RWPE2 (cell line): ENCODE measurements around the gene TSPEAR.

Source experiments
- ATAC-seq: fragments of 200-7000 bp; cut with Tn5 transposase; 3 replicates; pipeline ENCODE4 v1.9.1; 2021; ENCODE audit warnings: low read depth
- DNase-seq: peaks from one replicate; pipeline ENCODE4 v3.0.0-alpha.2; 2020; ENCODE audit warnings: low spot score
- H3K27ac ChIP-seq: fragments of 450-650 bp; 2 replicates; pipeline ENCODE4 v1.5.1; 2017; ENCODE audit warnings: mild to moderate bottlenecking; ENCODE audit not compliant: poor library complexity, severe bottlenecking
- H3K27me3 ChIP-seq: fragments of 250-450 bp; sonication (Bioruptor Pico); 2 replicates; pipeline ENCODE4 v1.5.1; 2021; ENCODE audit warnings: mild to moderate bottlenecking, moderate library complexity; ENCODE audit not compliant: insufficient read depth, poor library complexity, severe bottlenecking
- H3K36me3 ChIP-seq: fragments of 250-450 bp; sonication (Bioruptor Pico); 2 replicates; pipeline ENCODE4 v1.5.1; 2020; ENCODE audit warnings: low read depth, mild to moderate bottlenecking, moderate library complexity
- H3K4me1 ChIP-seq: fragments of 250-450 bp; sonication (Bioruptor Pico); 2 replicates; pipeline ENCODE4 v1.5.1; 2021; ENCODE audit warnings: mild to moderate bottlenecking, moderate library complexity; ENCODE audit not compliant: insufficient read depth, poor library complexity, severe bottlenecking
- H3K4me3 ChIP-seq: fragments of 250-450 bp; sonication (Bioruptor Pico); 2 replicates; pipeline ENCODE4 v1.5.1; 2021; ENCODE audit warnings: mild to moderate bottlenecking, moderate library complexity; ENCODE audit not compliant: severe bottlenecking
- H3K9me3 ChIP-seq: fragments of 250-450 bp; sonication (Bioruptor Pico); 2 replicates; pipeline ENCODE4 v1.5.1; 2021; ENCODE audit warnings: mild to moderate bottlenecking, moderate library complexity; ENCODE audit not compliant: severe bottlenecking
- TF ChIP-seq, protein P1 (sequence below): fragments of 450-650 bp; IDR thresholded peaks from one replicate; pipeline ENCODE4 v1.5.1; 2017; ENCODE audit warnings: mild to moderate bottlenecking, moderate library complexity; ENCODE audit not compliant: poor library complexity, severe bottlenecking

TSPEAR gene

DNA sequence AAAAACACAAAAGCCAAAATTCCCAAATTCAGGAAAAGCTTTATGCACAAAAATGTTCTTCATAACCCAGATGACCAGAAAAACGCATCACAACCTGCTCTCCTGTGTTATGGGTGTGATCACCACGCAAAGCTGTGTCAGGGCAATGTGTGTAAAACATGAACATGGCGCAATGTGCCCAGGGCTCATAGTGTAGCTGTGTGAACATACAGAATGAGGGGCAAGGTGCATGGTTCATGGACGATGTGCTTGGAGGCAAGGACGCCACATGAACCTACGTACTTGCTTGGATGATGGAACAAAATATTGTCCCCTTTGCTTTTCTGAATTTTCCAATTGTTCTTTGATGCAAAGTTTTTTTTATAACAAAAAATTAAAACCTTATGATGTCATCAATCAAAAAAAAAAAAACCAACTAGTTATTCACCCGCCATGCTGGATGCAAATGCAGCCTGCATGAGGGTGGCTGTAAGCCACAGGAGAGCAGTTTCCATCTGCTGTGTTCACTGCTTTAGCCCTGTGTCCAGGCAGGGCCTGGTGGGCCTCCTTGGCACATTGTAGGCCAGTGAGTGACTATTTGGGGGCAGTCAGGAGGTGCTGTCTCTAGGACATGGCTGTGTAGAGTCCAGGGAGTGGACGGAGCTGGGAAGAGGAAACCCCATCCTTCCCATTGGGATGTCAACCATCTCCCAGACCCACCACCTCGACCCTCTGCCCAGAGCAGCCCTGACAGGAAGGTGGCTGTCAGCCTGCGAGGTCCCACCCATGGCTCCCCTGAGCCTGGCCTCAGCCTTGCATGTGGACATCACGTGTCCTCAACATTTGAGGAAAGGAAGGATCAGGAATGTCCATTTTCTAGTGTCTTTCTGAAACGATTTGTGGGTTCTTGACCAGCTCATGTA lies 185.0 kb downstream of the TSPEAR start:
- TF ChIP-seq, protein P1, sequence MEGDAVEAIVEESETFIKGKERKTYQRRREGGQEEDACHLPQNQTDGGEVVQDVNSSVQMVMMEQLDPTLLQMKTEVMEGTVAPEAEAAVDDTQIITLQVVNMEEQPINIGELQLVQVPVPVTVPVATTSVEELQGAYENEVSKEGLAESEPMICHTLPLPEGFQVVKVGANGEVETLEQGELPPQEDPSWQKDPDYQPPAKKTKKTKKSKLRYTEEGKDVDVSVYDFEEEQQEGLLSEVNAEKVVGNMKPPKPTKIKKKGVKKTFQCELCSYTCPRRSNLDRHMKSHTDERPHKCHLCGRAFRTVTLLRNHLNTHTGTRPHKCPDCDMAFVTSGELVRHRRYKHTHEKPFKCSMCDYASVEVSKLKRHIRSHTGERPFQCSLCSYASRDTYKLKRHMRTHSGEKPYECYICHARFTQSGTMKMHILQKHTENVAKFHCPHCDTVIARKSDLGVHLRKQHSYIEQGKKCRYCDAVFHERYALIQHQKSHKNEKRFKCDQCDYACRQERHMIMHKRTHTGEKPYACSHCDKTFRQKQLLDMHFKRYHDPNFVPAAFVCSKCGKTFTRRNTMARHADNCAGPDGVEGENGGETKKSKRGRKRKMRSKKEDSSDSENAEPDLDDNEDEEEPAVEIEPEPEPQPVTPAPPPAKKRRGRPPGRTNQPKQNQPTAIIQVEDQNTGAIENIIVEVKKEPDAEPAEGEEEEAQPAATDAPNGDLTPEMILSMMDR: no peak
- Histone ChIP-seq H3K27ac (no peak overlapping the region), H3K9me3 (peaks cover 7% of the 10 kb centered on the region), H3K27me3 (no peaks in the 10 kb centered on the region), H3K4me1 (no peaks in the 10 kb centered on the region), H3K36me3 (no peaks in the 10 kb centered on the region), H3K4me3 (no peak overlapping the region)
- ATAC-seq: no peak
- DNase-seq: no peak

GRCh38 chr21:44525391-44526095 lies 185.8 kb downstream of the TSPEAR start:
- DNase-seq (peak; percentile 45), ATAC-seq (no peak)
- Histone ChIP-seq H3K4me3 (no peak overlapping the region), H3K27me3 (no peaks in the 10 kb centered on the region), H3K4me1 (no peaks in the 10 kb centered on the region), H3K9me3 (peaks cover 7% of the 10 kb centered on the region), H3K36me3 (no peaks in the 10 kb centered on the region), H3K27ac (no peak overlapping the region)
- TF ChIP-seq, protein P1: no peak

DNA sequence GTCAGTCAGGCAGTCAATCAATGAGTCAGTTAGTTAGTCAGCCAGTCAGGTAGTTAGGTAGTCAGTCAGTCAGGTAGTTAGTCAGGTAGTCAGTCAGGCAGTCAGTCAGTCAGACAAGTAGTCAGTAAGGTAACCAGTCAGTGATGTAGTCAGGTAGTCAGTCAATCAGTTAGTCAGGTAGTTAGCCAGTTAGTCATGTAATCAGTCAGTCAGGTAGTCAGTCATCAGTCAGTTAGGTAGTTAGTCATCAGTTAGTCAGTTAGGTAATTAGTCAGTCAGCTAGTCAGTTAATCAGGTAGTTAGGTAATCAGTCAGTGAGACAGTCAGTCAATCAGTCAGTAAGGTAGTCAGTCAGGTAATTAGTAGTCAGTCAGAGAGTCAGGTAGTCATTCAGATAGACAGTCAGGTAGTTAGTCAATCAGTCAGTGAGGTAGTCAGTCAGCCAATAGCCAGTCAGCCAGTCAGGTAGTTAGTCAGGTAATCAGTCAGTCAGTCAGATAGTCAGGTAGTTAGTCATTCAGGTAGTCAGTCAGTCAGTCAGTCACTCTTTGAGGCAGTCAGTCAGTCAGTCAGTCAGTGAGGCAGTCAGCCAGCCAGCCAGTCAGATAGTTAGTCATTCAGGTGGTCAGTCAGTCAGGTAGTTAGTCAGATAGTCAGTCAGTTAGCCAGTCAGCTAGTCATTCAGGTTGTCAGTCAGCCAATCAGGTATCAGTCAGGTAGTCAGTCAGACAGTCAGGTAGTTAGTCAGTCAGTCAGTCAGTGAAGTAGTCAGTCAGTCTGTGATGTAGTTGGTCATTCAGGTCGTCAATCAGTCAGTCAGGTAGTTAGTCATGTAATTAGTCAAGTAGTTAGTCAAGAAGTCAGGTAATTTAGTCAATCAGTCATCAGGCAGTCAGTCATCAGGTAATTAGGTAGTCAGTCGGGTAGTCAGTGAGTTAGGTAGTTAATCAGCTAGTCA lies 186.7 kb downstream of the TSPEAR start:
- DNase-seq: no peak
- H3K9me3 ChIP-seq: peaks cover 7% of the 10 kb centered on the region
- no peaks in the 10 kb centered on the region for H3K36me3 ChIP-seq
- TF ChIP-seq, protein P1: no peak
- H3K27ac ChIP-seq: no peak overlapping the region
- H3K4me1 ChIP-seq: no peaks in the 10 kb centered on the region
- no peaks in the 10 kb centered on the region for H3K27me3 ChIP-seq
- H3K4me3 ChIP-seq: no peak overlapping the region
- ATAC-seq: no peak

DNA sequence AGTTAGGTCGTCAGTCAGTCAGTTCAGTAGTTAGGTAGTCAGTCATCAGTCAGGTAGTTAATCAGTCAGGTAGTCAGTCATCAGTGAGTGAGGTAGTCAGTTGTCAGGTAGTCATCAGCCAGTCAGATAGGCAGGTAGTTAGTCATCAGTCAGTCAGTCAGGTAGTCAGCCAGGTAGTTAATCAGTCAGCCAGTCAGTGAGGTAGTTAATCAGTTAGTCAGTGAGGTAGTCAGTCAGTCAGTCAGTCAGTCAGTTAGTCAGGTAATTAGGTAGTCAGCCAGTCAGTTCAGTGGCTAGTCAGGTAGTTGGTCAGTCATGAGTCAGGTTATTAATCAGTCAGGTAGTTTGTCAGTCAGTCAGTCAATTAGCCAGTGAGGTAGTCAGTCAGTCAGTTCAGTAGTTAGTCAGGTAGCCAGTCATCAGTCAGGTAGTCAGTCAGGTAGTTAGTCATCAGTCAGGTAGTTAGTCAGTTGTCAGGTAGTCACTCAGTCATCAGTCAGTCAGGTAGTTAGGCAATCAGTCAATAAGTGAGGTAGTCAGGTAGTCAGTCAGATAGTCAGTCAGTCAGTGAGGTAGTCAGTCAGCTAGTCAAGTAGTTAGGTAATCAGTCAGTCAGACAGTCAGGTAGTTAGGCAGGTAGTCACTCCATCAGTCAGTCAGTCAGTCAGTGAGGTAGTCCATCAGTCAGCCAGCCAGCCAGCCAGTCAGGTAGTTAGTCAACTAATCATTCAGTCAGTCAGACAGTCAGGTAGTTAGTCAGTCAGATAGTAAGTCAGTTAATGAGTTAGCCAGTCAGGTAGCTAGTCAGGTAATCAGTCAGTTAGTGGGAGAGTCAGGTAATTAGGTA lies 187.6 kb downstream of the TSPEAR start:
- Histone ChIP-seq H3K27me3 (no peaks in the 10 kb centered on the region), H3K4me3 (no peak overlapping the region), H3K36me3 (no peaks in the 10 kb centered on the region), H3K27ac (no peak overlapping the region), H3K4me1 (no peaks in the 10 kb centered on the region), H3K9me3 (peaks cover 7% of the 10 kb centered on the region)
- DNase-seq (no peak), ATAC-seq (no peak; the same call in 2 of the 3 replicates)
- TF ChIP-seq, protein P1: no peak
